ACHN (cell line): ENCODE results near the gene COL27A1.

Experiments used
- DNase-seq: peaks from one replicate; pipeline ENCODE4 v3.0.0-alpha.2; 2015
- in situ Hi-C: cut with HindIII; loops from 2 replicates; pipeline ENCODE4 v1.10.0; 2017; ENCODE audit warnings: low sequenced_read_pairs, low pct_ligation_motif_present, low pct_unique_long_range_greater_than_20kb

Gene COL27A1

GRCh38 chr9:114192539-114192938 is 37.2 kb downstream of the COL27A1 start:
- no peak for DNase-seq
- in situ Hi-C loops, result no loop called here

- DNase-seq, result no peak
- in situ Hi-C loops, result no loop called here
Measured at GRCh38 chr9:114193090-114193489, 37.8 kb downstream of the COL27A1 start.

GRCh38 chr9:114196117-114196516 is 40.8 kb downstream of the COL27A1 start:
- DNase-seq, result no peak
- in situ Hi-C loops, result no loop called here

GRCh38 chr9:114196979-114197622 is 41.8 kb downstream of the COL27A1 start:
- no peak for DNase-seq
- in situ Hi-C loops, result no loop called here

- DNase-seq, result no peak
- in situ Hi-C loops, result no loop called here
Measured at GRCh38 chr9:114198249-114199040, 43.1 kb downstream of the COL27A1 start.

- in situ Hi-C loops, result no loop called here
Measured at GRCh38 chr9:114200721-114201300, 45.5 kb downstream of the COL27A1 start.

GRCh38 chr9:114202396-114202795 is 47.1 kb downstream of the COL27A1 start:
- in situ Hi-C loops, result no loop called here
- no peak for DNase-seq

More at GRCh38 chr9:114200721-114201300, 45.5 kb downstream of the COL27A1 start:
- no peak for DNase-seq

- no peak for DNase-seq
- in situ Hi-C loops, result no loop called here
Measured at GRCh38 chr9:114202849-114203248, 47.5 kb downstream of the COL27A1 start.

- DNase-seq, result no peak
- in situ Hi-C loops, result no loop called here
Measured at GRCh38 chr9:114203410-114204140, 48.2 kb downstream of the COL27A1 start.

- DNase-seq, result no peak
- in situ Hi-C loops, result no loop called here
Measured at GRCh38 chr9:114204265-114204664, 48.9 kb downstream of the COL27A1 start.

- in situ Hi-C loops, result no loop called here
- DNase-seq, result no peak
Measured at GRCh38 chr9:114205171-114206015, 50.1 kb downstream of the COL27A1 start.

GRCh38 chr9:114206221-114206789 is 51.0 kb downstream of the COL27A1 start:
- in situ Hi-C loops, result no loop called here
- DNase-seq, result no peak

- peak; percentile 61 for DNase-seq
- in situ Hi-C loops, result no loop called here
Measured at GRCh38 chr9:114207034-114207810, 51.9 kb downstream of the COL27A1 start.

GRCh38 chr9:114207845-114208244 is 52.5 kb downstream of the COL27A1 start:
- DNase-seq, result no peak
- in situ Hi-C loops, result no loop called here

- in situ Hi-C loops, result no loop called here
- no peak for DNase-seq
Measured at GRCh38 chr9:114209151-114209550, 53.8 kb downstream of the COL27A1 start.

- in situ Hi-C loops, result no loop called here
- DNase-seq, result no peak
Measured at GRCh38 chr9:114210136-114210535, 54.8 kb downstream of the COL27A1 start.

- no peak for DNase-seq
- in situ Hi-C loops, result no loop called here
Measured at GRCh38 chr9:114210691-114211276, 55.4 kb downstream of the COL27A1 start.
